Activated T-cell treated with anti-CD3 and anti-CD28 coated beads, Interleukin-2, amount 50 U/mL, for 1 hour (primary cell): Measurements from ENCODE around the gene METTL4.
A peak's percentile ranks its signal among the peaks of the same experiment; 100 is the strongest.

Source experiments
- DNase-seq: peaks from one replicate; pipeline ENCODE4 v3.0.0-alpha.2; 2020

Gene METTL4

GRCh38 chr18:2571200-2572170 is at the start of gene METTL4, which contains the start of gene NDC80:
Gene METTL4, minus strand, starts transcription at chr18:2571505. Its CDS starts 4,289 bp downstream, at chr18:2567216.
Gene NDC80, plus strand, starts transcription at chr18:2571557. Its CDS starts 1,429 bp downstream, at chr18:2572986.
- DNase-seq, result peak; percentile 87

GRCh38 chr18:2618009-2618408 is 46.7 kb upstream of the METTL4 start:
- no peak for DNase-seq

GRCh38 chr18:2617401-2617998 is 46.2 kb upstream of the METTL4 start:
- DNase-seq, result no peak

GRCh38 chr18:2612996-2613395 is 41.7 kb upstream of the METTL4 start:
- no peak for DNase-seq

GRCh38 chr18:2610549-2610948 is 39.2 kb upstream of the METTL4 start:
- no peak for DNase-seq

- DNase-seq, result no peak
Measured at GRCh38 chr18:2609604-2610003, 38.3 kb upstream of the METTL4 start.

- DNase-seq, result no peak
Measured at GRCh38 chr18:2606335-2606734, 35.0 kb upstream of the METTL4 start.

GRCh38 chr18:2602844-2603243 is 31.5 kb upstream of the METTL4 start:
- DNase-seq, result no peak

- no peak for DNase-seq
Measured at GRCh38 chr18:2597639-2598038, 26.3 kb upstream of the METTL4 start.

- DNase-seq, result no peak
Measured at GRCh38 chr18:2590303-2590702, 19.0 kb upstream of the METTL4 start.

GRCh38 chr18:2589345-2590068 is 18.2 kb upstream of the METTL4 start:
- DNase-seq, result no peak

- DNase-seq, result no peak
Measured at GRCh38 chr18:2588666-2589344, 17.5 kb upstream of the METTL4 start.

- no peak for DNase-seq
Measured at GRCh38 chr18:2587788-2588187, 16.5 kb upstream of the METTL4 start.

- no peak for DNase-seq
Measured at GRCh38 chr18:2573408-2573807, 2.1 kb upstream of the METTL4 start.

- DNase-seq, result no peak
Measured at GRCh38 chr18:2572892-2573291, 1.6 kb upstream of the METTL4 start.

- DNase-seq, result no peak
Measured at GRCh38 chr18:2572171-2572569, 865 bp upstream of the METTL4 start.

GRCh38 chr18:2570772-2571199 is 519 bp downstream of the METTL4 start:
- DNase-seq, result no peak

- no peak for DNase-seq
Measured at GRCh38 chr18:2569338-2570207, 1.7 kb downstream of the METTL4 start.

GRCh38 chr18:2568605-2569004 is 2.7 kb downstream of the METTL4 start:
- DNase-seq, result no peak

GRCh38 chr18:2568129-2568528 is 3.2 kb downstream of the METTL4 start:
- no peak for DNase-seq

GRCh38 chr18:2564373-2564772 is 6.9 kb downstream of the METTL4 start:
- no peak for DNase-seq

- DNase-seq, result no peak
Measured at GRCh38 chr18:2559249-2559648, 12.1 kb downstream of the METTL4 start.
